Prostate gland (tissue), 2 donors: ENCODE results near the gene NBAS.

Experiments used
- POLR2A ChIP-seq: fragments of 450-650 bp; IDR thresholded peaks from one replicate; pipeline ENCODE4 v1.6.1; 2016; ENCODE audit warnings: antibody characterized with exemption, mild to moderate bottlenecking
- POLR2AphosphoS5 ChIP-seq: sonication (generic); formaldehyde crosslinking; IDR thresholded peaks from one replicate; pipeline ENCODE4 v1.6.1; 2017; ENCODE audit warnings: antibody characterized with exemption
- TF ChIP-seq, protein P1 (sequence below), 4 experiments: fragments of 200-600 bp in 2 of 4; fragments of 450-650 bp in 2 of 4; sonication (generic) in 2 of 4; IDR thresholded peaks; 1 replicate in 3 of 4; 2 replicates in 1 of 4; pipeline ENCODE4 v1.5.1; 2016 to 2019; ENCODE audit warnings: antibody characterized with exemption in 4 of 4, mild to moderate bottlenecking in 2 of 4, moderate library complexity in 2 of 4

DNA sequence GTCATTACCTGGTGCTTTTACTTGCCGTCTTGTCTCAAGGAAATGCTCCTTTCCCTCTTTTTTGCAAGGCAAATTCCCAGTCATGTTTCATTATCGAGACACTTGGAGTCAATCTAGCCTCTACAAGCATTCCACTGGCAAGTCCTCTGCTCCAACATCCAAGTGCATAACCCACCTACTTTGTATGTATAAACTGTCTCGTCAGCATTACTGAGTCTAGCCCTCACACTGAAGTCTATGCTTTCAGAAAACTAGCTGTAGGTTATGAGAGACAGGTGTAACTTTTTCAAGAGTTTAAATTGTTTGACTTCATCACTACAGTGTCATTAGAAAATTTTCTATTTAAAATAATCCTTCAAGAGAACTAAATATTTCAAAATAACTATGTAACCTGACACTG is 319.2 kb downstream of the NBAS start:
- TF ChIP-seq, protein P1, sequence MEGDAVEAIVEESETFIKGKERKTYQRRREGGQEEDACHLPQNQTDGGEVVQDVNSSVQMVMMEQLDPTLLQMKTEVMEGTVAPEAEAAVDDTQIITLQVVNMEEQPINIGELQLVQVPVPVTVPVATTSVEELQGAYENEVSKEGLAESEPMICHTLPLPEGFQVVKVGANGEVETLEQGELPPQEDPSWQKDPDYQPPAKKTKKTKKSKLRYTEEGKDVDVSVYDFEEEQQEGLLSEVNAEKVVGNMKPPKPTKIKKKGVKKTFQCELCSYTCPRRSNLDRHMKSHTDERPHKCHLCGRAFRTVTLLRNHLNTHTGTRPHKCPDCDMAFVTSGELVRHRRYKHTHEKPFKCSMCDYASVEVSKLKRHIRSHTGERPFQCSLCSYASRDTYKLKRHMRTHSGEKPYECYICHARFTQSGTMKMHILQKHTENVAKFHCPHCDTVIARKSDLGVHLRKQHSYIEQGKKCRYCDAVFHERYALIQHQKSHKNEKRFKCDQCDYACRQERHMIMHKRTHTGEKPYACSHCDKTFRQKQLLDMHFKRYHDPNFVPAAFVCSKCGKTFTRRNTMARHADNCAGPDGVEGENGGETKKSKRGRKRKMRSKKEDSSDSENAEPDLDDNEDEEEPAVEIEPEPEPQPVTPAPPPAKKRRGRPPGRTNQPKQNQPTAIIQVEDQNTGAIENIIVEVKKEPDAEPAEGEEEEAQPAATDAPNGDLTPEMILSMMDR (IDR thresholded peaks at IDR 0.05): no peak
- TF ChIP-seq POLR2A: no peak
- TF ChIP-seq POLR2AphosphoS5: no peak
